Placental pericyte (primary cell): ENCODE data around the gene TNP1. TPM values are rescaled to one million over a fixed set of nuclear protein-coding genes. Genes with fewer than 3 reads are reported as not detected.

ENCODE experiments used
- total RNA-seq: library from RNA; depleted of rRNA; stranded (reverse); fragments of >200 nt; gene quantifications from 2 replicates; pipeline ENCODE4 v1.2.3, GENCODE V29; 2012

The TNP1 gene, protein sequence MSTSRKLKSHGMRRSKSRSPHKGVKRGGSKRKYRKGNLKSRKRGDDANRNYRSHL
- total RNA-seq = not detected in 2 replicates

DNA sequence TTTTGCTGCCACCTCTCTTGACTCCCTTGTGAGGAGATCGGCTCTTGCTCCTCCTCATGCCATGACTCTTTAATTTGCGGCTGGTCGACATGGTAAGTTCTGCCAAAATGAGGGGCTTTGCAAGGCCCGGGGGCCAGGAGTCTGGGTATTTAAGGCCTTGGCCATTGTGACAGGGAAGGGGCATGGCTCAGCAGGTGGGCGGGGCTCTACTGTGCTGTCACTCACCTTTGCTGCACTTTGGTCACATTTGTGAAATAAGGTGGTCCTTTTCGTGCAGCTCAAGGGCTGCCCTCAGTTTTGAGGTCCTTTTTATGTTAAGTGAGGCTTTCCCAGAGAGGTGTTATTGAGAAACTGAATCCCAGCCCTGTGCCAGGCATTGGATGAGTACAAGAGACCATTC, at the start of gene TNP1:
TNP1 (minus strand) TSS at position 121 of the 400 bp plus-strand sequence; CDS start at position 91, 30 bp downstream.

Other genes starting within 250 kb of the TNP1 start
- 16.2 and 35.0 TPM in 2 replicates for gene IGFBP2, start 226.6 kb downstream of the TNP1 start, total RNA-seq
- 541 and 638 TPM in 2 replicates for gene IGFBP5, start 164.5 kb downstream of the TNP1 start, total RNA-seq